HG03039 (cell line): ENCODE results near the gene ARMC9.
"Not testable (repeated sequence)": the region's sequence is repeated elsewhere in the genome, so short reads cannot be mapped to it uniquely, and the experiment has no call there.

ENCODE experiments used
- ATAC-seq: cut with Tn5 transposase; IDR thresholded peaks from one replicate; pipeline ENCODE4 v1.9.1; 2021; ENCODE audit warnings: mild to moderate bottlenecking, moderate library complexity; ENCODE audit not compliant: unreplicated experiment

Gene ARMC9

DNA sequence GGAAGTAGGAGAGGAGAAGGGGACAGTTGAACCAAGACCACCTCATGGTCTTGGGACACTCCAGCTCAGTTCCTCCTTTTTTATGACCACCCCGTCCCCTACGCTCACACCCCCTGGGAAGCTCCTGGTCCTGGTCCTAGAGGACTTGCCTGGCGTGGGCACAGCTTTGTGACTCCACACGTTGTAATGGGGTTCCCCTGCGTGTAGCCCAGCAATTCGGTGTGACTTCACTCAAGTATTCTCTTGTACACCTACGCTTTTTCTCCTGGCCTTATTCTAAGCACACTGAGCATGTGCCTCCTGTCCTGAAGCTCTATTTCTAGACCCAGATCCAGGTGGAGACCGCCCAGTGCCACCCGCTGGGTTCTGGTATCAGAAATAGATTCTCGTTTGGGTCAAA is 161.0 kb downstream of the ARMC9 start:
- no peak for ATAC-seq

DNA sequence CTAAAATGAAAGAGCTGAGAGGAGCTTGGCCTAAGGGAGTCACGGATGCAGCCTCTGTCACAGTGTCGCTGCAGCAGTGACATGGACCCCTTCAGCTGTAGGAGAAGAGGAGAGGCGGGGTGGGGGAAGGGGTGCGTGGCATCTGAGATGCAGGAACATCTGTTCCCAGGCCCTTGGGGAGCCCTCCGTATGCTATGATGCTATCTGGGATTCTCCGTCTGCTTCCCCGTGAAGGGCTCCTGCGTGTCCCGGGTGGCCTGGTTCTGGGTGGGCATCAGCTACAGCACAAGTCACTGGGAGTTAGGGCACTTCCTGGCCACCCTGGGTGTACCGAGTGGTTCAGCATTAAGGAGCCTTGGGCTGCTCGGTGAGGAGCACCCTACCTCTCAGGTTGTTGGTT is 161.5 kb downstream of the ARMC9 start:
- no peak for ATAC-seq

DNA sequence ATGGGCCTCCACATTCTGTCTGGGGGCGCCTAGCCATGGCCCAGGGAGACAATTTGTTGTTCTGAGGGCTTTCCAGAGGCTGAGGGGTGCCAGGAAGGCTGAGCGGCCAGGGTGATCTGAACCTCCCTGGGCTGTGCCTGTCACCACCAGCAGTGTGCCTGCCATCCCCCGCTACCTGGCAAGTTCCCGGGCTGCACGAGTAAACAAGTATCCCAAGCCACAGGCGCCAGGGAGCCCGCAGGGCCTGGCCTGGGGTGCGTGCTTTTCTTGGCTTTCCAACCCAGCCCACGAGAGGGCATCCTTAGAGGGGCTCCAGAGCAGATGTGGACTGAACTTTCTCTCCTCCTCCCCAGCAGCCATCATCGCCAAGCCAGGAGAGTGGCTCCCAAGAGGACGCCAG is 162.0 kb downstream of the ARMC9 start:
- no peak for ATAC-seq

DNA sequence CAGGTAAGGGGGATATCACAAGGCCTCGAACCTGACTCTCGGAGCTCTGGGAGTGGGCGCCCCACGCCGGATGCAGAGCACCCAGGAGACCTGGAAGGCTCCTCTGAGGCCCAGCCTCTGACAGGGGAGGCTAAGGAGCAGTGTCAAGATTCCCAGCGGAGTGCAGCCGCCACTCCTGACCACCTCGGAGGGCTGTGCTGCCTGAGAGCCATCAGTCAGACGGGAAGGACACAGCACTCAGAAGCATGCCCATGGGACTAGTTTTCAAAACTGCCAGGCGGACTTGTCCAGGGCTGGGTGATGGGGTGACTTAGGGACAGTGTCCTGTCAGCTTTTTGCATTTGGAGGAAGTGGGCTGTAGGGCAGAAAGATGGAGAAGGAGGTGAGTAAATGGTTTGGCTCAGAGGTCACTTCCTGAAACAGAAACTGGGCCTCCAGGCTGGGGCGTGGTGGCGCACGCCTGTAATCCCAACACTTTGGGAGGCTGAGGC is 162.5 kb downstream of the ARMC9 start:
- ATAC-seq, result no peak

DNA sequence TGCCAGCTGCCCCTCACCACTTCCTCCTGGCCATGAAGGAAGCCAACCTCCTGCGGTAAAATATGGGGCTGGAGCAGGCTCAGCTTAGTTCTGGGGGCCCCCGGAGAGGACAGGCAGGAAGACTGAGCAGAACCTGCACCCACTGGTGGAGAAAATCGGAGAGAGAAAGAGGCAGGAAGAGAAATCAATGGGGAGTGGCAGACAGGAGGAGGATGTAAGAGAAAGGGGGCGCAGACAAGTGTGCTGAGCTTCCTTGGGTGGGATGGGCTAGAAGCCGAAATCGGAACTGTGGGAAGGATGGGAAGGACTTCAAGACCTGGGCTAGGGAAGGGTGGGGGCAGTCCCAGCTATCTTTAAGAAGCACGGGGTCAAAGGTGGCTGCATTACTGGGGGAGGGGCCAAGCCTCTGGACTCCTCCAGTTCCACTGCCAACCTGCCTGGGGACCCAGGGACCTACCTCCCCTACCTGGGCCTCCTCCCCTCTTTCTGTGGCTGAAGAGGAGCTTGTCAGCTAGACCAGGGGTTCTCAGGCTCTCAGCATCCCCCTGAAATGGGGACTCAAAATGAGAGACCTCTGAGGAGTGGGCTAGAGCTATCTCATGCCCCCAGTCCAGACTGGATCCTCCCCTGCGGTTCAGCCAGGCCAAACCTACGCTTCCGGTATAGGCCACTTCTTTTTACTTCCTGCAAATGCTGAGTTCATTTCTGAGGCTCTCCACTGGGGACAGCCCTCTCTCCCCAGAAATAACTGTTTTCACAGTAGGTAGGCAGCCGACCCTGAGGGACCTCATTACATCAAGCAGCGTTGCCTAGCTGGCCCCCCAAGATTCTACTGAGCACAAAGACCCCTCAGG is 163.5 kb downstream of the ARMC9 start:
- ATAC-seq, result peak; percentile 83

DNA sequence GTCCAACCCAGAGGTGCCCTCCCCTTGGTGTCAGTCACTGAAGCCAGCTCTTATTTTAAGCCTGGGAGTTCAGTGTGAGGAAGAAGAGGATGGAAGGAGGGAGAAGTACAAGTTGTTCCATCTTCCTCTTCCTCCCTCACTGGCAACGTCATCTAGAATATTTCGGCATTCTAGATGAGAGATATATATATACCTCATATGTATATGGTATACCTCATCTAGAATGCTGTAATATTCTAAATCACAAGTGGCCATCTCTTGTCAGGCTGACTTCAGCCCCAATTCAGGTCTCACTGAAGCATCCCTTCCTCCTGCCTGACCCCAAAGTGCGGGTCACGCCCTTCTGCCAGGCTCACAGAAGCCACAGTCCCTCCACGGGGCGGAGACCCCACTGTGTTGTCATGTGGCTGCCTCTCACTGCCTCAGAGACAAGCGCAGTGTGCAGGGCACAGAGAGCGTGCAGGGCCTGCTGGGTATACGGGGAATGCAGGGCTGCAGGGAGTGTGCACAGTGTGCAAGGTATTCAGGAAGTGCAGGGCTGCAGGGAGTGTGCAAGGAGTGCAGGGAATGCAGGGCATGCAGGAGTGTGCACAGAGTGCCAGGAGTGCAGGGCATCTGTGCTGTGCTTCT is 164.2 kb downstream of the ARMC9 start:
- ATAC-seq, result no peak

DNA sequence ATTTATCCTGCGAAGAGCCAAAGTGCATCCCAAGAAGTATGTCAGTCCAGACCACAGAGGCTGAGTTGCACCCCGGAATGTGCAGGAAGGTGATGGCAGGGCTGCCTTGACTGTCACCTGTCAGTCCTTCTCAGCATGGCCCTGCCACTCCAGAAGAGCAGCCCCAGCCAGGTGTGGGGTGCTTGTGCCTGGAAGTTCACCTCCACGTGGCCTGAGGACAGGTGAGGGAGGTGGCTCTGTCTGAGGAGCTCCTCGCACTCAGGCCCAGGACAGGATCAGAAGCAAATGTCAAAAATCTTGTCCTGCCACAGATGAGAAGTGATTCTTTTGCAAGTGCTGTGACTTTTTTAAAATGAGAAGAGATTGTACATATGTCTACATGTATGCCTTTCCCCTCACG is 165.6 kb downstream of the ARMC9 start:
- no peak for ATAC-seq

DNA sequence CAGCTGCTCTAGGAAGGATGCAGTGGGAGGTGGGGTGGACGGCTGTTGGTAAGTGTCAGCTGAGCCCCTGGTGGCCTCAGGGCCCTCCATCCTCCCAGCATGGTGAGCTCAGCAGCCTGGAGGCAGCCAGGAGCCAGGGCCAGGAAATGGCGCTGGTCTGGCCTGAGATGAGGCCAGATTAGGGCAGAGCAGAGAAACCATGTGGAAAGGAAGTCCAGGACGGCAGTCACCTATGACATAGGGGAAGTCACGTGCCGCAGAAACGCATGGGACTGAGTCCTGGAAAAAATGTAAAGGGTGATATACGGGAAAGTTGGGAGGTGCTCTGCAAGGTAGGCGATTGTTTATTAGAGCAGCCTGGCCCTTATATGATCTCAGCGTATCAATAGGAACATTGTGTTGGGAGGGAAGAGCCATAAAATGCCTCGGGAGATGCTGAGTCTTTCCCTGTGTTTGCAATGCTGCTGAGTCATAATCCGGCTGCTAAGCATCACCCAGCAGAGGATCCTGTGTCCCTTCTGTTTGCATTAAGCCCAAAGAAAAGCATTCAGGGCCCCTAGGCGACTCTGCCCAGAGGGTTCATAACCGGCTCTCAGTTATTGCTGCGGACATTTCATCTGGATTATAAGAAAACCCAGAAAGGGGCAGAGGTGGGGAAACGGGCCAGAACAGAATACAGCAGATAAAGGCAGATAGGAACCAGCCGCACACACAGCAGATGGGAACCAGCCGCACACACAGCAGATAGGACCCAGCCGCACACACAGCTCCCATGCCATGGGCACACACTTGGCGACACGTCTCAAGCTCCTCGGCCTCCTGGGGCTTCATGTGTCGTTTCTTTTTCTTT is 166.8 kb downstream of the ARMC9 start:
- no peak for ATAC-seq

DNA sequence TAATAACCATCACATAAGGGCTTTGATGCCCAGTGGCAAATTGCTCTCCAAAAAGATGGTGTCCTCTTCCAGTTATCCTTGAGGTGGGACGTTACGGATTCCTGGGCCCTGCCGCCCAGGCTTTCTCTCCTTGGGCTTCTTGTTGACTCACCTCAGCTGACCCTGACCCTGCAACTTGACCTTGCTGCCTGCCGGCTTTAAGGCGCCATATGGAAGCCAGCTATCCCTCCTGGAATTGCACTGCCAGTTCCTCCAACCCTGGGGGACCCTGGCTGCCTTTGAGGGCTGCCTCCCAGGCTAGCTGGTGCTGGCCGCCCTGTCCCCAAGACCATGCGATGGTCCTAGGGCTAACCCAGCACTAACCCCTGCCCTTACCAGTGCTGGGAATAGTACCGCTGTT is 168.7 kb downstream of the ARMC9 start:
- no peak for ATAC-seq

DNA sequence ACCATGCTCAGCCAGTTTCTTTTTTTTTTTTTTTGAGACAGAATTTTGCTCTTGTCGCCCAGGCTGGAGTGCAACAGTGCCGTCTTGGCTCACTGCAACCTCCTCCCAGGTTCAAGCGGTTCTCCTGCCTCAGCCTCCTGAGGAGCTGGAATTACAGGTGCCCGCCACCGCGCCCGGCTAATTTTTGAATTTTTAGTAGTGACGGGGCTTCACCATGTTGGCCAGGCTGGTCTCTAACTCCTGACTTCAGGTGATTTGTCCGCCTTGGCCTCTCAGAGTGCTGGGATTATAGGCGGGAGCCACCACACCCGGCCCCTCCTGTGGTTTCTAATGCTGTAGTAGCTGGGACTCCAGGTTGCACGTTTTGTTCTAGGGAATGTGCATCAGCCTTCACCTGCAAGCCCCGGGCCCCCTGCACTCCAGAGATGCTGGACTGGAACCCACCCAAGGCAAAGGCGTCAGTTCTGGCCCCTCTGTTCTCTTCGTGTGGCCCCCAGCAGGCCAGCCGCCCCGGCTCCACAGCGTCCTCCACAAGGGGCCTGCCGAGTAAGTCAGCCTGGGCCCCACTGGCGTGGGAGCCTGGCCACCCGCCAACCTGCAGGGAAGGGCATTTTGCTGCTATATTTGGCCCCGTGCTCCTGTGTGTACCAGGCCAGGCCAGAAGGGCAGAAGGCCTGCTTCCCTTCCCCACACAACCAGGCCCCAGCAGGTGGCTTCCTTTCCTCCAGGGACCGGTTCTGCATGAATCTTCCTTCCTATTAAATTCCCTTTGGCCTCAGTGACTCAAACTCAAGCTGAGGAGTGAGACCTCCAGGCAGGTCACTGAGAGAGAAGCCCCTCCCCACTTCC is 171.4 kb downstream of the ARMC9 start:
- no peak for ATAC-seq

DNA sequence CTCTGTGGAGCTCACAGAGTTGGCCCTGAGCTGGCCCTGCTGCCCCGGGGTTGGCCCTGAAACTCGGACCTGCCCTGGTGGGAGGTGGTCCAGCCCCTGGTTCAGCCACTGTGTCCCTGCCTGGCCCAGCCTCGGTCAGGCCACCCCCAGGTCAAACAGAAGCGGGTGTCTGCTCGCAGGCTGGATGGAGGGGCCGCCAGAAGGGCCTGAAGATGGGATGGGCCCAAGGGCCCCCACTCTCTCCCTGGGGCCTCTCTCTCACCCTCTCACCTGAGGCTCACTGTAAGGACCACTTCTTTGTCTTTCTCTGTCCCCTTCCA is 172.0 kb downstream of the ARMC9 start:
- no peak for ATAC-seq

DNA sequence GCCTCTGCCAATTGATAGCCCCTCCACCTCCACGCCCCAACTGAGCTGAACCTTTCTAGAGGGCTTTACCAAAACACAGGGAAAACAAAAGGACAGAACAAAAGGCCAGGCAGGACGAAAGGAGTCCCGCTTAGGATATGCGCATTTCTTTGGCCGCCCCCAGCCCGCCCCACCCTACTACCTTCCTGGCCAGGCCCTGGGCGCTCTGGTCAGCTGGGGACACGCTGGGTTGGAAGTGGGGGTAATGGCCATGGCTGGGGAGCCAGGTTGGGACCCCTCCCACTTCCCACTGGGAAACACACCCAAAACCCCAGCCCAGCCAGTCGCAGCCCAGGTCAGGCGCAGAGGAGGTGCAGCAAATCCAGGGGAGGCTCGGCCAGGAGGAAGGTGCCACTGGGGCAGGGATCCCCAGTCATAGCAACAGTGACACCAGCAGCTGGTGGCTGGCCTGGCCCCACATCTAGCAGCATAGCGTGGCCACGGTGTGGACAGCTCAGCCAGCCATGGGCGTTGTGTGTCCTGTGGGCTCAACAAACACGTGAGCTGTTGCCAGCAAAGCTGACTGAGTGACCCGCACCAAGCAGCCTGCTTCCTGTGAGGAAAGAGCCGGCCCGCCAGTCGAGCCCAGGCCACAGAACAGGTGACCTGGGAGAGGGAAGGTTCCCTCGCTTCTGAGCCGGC is 172.5 kb downstream of the ARMC9 start:
- ATAC-seq, result no peak

DNA sequence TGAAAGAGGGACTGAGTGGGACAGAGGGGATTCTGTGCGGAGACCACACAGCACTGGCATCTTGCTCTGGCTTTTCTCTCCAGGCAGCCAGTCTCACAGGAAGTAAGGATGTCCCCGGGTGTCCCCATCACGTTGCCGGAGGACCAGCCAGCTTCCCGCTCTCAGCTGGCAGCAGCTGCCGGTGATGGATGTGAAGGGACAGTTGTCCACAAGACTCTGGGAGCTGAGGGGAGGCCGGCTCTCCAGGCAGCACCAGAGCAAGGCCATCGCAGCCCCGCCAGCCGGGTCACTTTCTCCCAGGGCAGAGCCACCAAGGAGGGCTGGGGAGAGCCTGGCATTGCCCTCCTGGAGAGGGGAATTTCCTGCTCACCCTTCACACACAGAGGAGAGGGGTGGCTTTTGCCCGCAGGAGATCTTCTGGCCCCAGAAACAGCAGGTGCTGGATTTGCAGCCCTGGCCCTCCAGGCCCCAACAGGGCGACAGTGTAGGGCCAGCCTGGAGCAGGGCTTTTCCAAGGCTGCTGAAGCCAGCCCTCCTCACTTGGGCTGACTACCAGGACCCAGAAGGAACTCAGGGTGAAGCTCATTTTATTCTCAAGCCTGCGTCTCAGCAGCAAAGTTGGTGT is 173.1 kb downstream of the ARMC9 start:
- no peak for ATAC-seq

DNA sequence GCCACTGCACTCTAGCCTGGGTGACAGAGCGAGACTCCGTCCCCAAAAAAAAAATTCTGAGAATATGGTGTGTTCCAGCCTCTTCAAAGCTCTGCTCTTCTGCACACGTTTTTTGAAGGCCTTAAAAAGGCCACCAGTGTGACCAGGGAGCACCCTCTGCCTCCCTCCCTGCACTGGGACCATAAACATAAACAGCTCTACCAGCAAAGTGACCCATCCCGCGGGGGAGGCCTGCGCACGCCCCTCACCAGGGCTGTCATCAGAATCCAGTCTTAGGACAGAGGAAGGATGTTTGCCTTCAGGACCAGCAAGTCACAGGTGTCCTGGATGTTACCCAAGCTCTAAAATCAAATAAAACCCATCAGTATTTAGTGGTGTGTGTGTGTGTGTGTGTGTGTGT is 173.9 kb downstream of the ARMC9 start:
- ATAC-seq, result no peak

DNA sequence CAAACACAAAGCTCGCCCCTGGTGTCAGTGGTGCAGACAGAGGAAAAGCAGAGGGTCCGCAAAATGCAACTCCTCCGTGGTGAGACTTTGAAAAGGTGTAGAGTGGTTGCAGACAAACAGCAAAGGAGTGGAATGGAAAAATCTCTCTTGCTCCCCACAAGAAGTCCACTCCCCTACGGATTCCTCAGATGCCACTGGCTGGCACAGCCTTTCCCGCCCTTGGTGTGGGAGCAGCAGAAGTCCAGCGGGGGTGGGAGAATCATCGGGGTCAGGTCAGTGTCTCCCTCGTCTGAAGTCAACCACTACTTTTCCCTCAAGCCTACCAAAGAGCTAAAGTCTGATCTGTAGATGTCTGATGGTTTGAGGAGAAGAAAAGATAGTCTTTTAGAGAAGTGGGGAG is 174.8 kb downstream of the ARMC9 start:
- ATAC-seq, result no peak

DNA sequence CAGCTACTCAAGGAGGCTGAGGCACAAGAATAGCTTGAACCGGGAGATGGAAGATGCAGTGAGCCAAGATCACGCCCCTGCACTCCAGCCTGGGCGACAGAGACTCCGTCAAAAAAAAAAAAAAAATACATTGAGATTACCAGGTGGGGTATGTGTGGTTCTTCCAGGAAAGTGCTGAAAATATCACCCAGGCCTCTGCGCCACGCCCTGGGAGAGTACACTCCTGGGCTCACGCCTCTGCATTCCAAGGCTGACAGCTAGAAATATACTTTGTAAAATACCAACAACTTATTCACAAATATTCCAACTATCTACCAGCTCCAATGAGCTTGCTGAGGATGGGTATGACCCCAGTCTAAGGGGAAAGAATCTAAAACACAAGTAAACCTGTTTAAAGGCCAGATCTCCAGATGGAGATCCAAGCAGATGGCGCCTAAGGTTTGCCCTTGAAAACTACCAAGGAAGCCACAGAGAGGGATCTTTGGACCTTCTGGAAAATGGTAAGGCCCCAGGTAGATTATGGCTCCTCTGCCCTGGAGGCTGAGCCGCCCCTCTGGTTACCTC is 175.4 kb downstream of the ARMC9 start:
- no peak for ATAC-seq

DNA sequence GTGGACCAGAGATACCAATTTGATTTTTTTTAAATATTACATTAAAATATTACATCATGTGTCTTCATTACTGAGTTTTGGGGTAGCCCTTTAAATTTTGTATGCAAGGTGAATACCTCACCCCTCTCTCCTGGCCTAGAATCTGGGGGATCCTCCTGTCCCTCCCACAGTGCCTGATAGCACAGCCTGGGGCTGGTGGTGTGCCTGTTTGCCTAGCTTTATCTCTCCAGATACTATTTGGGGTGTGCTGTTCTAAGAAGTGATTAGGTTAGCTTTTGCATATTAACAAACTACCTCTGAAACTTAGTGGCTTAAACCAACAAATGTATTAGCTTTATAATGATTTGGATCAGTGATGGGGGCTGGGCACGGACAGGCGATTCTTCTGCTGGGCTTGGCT is 176.3 kb downstream of the ARMC9 start:
- no peak for ATAC-seq

DNA sequence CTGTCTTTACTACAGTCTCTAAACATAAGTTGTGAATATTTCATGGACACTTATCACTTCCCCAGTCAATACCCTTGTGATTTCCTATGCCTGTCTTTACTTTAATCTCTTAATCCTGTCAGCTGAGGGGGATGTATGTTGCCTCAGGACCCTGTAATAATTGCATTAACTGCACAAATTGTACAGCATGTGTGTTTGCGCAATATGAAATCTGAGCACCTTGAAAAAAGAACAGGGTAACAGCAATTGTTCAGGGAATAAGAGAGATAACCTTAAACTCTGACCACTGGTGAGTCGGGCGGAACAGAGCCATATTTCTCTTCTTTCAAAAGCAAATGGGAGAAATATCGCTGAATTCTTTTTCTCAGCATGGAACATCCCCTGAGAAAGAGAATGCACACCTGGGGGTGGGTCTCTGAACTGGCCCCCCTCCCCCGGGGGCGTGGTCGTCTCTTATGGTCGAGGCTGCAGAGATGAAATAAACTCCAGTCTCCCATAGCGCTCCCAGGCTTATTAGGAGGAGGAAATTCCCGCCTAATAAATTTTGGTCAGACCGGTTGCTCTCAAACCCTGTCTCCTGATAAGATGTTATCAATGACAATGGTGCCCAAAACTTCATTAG is 177.7 kb downstream of the ARMC9 start:
- ATAC-seq, result not testable (repeated sequence)

DNA sequence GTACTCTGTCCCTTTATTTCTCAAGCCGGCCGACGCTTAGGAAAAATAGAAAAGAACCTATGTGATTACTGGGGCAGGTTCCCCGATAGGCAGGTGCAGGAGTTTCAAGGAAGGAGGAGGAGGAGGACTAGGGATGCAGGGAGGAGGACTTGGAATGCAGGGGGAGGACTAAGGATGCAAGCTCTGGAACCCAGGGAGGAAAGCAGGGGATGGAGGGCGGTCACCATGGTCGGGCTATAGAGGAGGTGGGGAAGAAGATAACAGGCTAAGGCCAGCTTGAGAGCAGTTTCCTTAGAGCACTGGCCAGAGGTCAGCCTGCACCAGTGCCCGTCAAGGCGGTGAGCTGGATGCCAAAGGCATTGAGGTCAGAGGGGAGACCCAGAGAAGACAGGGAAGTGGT is 178.4 kb downstream of the ARMC9 start:
- ATAC-seq, result no peak
